Skeletal muscle tissue (tissue), 4 donors: ENCODE measurements around the gene MRPS27. TPM values are rescaled to one million over a fixed set of nuclear protein-coding genes. Genes with fewer than 3 reads are reported as not detected.
"Not testable (repeated sequence)": the region's sequence is repeated elsewhere in the genome, so short reads cannot be mapped to it uniquely, and the experiment has no call there.

Experiments
- H3K27ac ChIP-seq: one replicate; pipeline ENCODE4 v1.7.0; 2013; ENCODE audit warnings: mild to moderate bottlenecking, low read depth, low read length, inconsistent platforms
- H3K27me3 ChIP-seq, 3 donors: one replicate each; pipeline ENCODE4 v1.7.0; 2013; ENCODE audit warnings: low read length in 3 of 3; ENCODE audit not compliant: control insufficient read depth in 3 of 3, insufficient read depth in 3 of 3
- H3K36me3 ChIP-seq, 3 donors: one replicate each; pipeline ENCODE4 v1.7.0; 2013; ENCODE audit warnings: low read length in 3 of 3; ENCODE audit not compliant: control insufficient read depth in 3 of 3, insufficient read depth in 3 of 3
- H3K4me1 ChIP-seq, 3 donors: one replicate each; pipeline ENCODE4 v1.7.0; 2013; ENCODE audit warnings: low read length in 3 of 3, mild to moderate bottlenecking in 3 of 3; ENCODE audit not compliant: control insufficient read depth in 3 of 3, insufficient read depth in 3 of 3
- H3K4me3 ChIP-seq, 3 donors: one replicate each; pipeline ENCODE4 v1.7.0; 2013; ENCODE audit warnings: low read length in 3 of 3
- H3K9ac ChIP-seq, 3 donors: one replicate each; pipeline ENCODE4 v1.7.0; 2013; ENCODE audit warnings: low read length in 3 of 3, mild to moderate bottlenecking in 3 of 3, moderate library complexity in 2 of 3, low read depth in 1 of 3
- H3K9me3 ChIP-seq, 3 donors: one replicate each; pipeline ENCODE4 v1.7.0; 2013; ENCODE audit warnings: low read length in 3 of 3; ENCODE audit not compliant: control insufficient read depth in 3 of 3
- total RNA-seq: library from RNA; depleted of rRNA; stranded (reverse); fragments of >200 nt; gene quantifications from one replicate; pipeline ENCODE4 v1.2.3, GENCODE V29; 2014
- donor health status: Osteomylitis.

The MRPS27 gene
- total RNA-seq, 1 donor from 2014 or later: 75.7 TPM

DNA sequence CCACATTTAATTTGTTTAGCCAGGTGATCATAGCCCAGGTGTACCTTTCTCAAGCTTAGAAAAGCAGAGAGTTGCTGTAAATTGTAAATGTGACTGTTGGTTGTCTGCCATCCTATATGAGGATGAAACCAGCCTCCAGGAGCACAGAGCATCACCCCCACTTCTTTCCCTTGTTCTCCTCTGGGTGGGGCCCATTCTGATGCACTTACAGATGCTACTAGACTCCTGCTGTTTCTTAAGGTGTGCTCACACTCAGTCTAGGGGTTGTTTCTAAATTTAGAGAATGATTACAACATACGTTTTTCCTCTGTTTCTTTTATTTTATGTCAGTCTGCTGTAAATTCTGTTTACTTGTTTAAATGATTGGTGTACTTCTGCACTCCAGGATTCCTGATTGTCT is 10.7 kb upstream of the MRPS27 start:
- H3K27me3 ChIP-seq: no peaks in the 10 kb centered on the region
- no peak overlapping the region for H3K9ac ChIP-seq
- H3K27ac ChIP-seq: no peak overlapping the region
- peaks cover 0 to 5% (median 2%) of the 10 kb centered on the region in 3 donors for H3K4me1 ChIP-seq
- H3K4me3 ChIP-seq: no peak overlapping the region
- no peaks in the 10 kb centered on the region for H3K9me3 ChIP-seq
- peaks cover 10 to 38% (median 26%) of the 10 kb centered on the region in 3 donors for H3K36me3 ChIP-seq

- Histone ChIP-seq H3K4me1 (peaks cover 0 to 5% (median 2%) of the 10 kb centered on the region in 3 donors), H3K4me3 (no peak overlapping the region), H3K9ac (no peak overlapping the region), H3K27me3 (no peaks in the 10 kb centered on the region), H3K27ac (no peak overlapping the region), H3K36me3 (peaks cover 13 to 49% (median 30%) of the 10 kb centered on the region in 3 donors), H3K9me3 (no peaks in the 10 kb centered on the region)
Measured at GRCh38 chr5:72328172-72328571, 8.1 kb upstream of the MRPS27 start.

DNA sequence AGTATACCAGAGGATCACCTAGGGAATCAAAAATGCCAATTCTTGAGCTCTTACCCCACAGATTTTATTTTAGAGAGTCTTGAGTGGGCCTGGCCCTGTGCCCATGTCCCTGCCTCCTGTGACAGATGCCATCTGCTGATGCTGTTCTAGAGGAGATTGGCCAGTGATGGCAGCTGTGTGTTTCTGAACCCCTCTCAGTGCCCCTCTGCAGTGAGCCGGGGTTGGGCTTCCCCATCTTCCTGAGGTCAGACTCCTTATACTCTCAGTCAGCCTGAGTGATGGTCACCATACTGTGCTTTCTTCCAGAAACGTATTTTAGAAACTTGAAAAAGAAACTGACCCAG is 6.2 kb upstream of the MRPS27 start:
- Histone ChIP-seq H3K36me3 (peaks cover 16 to 48% (median 24%) of the 10 kb centered on the region in 3 donors), H3K4me1 (peaks cover 2 to 5% (median 2%) of the 10 kb centered on the region in 3 donors), H3K9me3 (no peaks in the 10 kb centered on the region), H3K27me3 (no peaks in the 10 kb centered on the region), H3K9ac (no peak overlapping the region), H3K4me3 (no peak overlapping the region), H3K27ac (no peak overlapping the region)

GRCh38 chr5:72325566-72326305 is 5.7 kb upstream of the MRPS27 start:
- Histone ChIP-seq H3K4me1 (peaks cover 4 to 5% (median 5%) of the 10 kb centered on the region in 3 donors), H3K36me3 (peaks cover 16 to 44% (median 19%) of the 10 kb centered on the region in 3 donors), H3K4me3 (no peak overlapping the region), H3K27me3 (no peaks in the 10 kb centered on the region), H3K9me3 (no peaks in the 10 kb centered on the region), H3K9ac (no peak overlapping the region), H3K27ac (no peak overlapping the region)

DNA sequence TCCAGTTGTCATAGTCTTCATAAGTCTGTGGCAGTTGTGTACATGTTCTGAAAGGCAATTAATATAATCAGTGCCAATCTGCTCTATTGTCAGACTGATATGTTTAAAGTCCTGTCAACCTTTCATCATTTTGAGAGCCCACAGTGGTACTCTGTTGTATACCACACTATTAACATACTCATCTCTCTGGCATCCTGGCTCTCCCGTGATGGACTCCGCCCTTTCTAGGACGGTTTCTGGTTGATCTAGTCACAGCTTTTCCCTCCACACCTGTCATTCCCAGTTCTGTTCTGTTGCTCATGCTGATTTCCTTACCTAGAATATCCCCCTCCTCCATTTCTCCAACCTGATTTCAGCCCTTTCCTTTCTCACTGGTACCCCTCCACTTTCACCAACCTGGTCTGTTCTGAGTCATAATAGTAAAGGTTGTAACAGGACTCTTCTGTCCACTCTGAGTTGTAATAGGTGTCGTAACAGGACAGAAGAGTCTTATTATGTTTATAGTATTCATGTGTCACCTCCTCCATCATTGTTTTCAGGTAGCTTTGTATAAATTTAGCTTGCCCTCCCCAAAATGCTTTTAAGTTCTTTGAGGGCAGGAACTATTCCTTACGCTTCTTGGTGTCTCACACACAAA is 4.3 kb upstream of the MRPS27 start:
- Histone ChIP-seq H3K27me3 (no peaks in the 10 kb centered on the region), H3K4me3 (no peak overlapping the region), H3K36me3 (peaks cover 16 to 36% (median 17%) of the 10 kb centered on the region in 3 donors), H3K9me3 (no peaks in the 10 kb centered on the region), H3K27ac (no peak overlapping the region), H3K4me1 (peaks cover 4 to 8% (median 5%) of the 10 kb centered on the region in 3 donors), H3K9ac (no peak overlapping the region)

- Histone ChIP-seq H3K27ac (peak overlapping the region; percentile 34), H3K9ac (peak overlapping the region; percentile 77 to 94 (median 93)), H3K4me1 (peaks cover 3 to 13% (median 5%) of the 10 kb centered on the region in 3 donors), H3K4me3 (peak overlapping the region; percentile 98), H3K36me3 (peaks cover 3 to 17% (median 6%) of the 10 kb centered on the region in 3 donors)
- H3K27me3 ChIP-seq, H3K9me3 ChIP-seq: not testable (repeated sequence)
Measured at GRCh38 chr5:72319435-72319975, 535 bp downstream of the MRPS27 start.

DNA sequence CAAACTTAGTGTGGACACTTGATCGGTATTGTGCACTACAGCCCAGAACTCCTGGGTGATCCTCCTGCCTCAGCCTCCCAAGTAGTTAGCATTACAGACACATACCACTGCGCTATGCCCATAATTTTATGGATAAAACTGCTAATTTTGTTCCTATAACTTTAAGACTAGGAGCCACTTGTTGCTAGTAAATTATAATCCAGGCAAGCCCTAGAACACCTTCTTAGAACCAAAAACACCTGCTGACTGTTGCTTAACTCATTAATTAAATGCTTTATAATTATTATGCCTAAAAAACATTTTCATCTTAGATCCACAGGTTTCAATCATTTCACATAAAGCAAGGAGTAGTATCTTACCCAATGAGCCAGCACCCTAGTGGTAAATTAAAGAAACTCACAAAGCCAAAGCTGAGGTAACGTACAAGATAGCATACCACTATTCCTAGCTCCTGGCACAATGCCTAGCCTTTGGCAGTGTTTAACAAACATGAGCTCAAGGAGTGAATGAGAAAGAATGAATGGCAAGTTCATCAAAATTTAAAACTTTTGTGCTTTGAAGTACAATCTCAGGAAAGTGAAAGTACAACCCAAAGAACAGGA is 5.4 kb downstream of the MRPS27 start:
- Histone ChIP-seq H3K4me1 (peaks cover 0 to 12% (median 4%) of the 10 kb centered on the region in 3 donors), H3K9ac (peak overlapping the region in 1 of 3 donors; percentile 26), H3K9me3 (no peaks in the 10 kb centered on the region), H3K27me3 (no peaks in the 10 kb centered on the region), H3K36me3 (peaks cover 7 to 22% (median 18%) of the 10 kb centered on the region in 3 donors), H3K4me3 (no peak overlapping the region), H3K27ac (no peak overlapping the region)

GRCh38 chr5:72313141-72313540 is 6.9 kb downstream of the MRPS27 start:
- Histone ChIP-seq H3K27me3 (no peaks in the 10 kb centered on the region), H3K27ac (no peak overlapping the region), H3K36me3 (peaks cover 9 to 23% (median 21%) of the 10 kb centered on the region in 3 donors), H3K9me3 (no peaks in the 10 kb centered on the region), H3K9ac (no peak overlapping the region), H3K4me1 (peaks cover 4 to 8% (median 7%) of the 10 kb centered on the region in 3 donors), H3K4me3 (no peak overlapping the region)

DNA sequence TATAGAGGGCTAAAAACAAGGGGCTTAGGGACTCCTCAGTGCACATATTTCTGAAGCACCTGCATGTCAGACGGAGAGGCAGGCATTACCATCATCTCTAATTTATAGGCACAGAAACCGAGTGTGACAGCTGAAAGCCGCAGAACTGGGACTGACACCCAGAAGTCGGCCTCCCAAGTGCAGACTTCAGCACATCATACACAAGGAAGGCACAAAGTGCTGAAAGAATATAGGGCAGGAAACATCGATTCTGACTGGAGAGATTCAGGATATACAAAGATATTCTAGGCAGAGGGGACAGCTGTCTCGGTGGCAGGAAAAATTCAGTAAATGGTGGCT is 11.2 kb downstream of the MRPS27 start:
- Histone ChIP-seq H3K27me3 (no peaks in the 10 kb centered on the region), H3K36me3 (peaks cover 9 to 23% (median 21%) of the 10 kb centered on the region in 3 donors), H3K4me1 (peaks cover 3 to 9% (median 4%) of the 10 kb centered on the region in 3 donors), H3K9ac (peak overlapping the region in 1 of 3 donors; percentile 18), H3K27ac (peak overlapping the region; percentile 94), H3K4me3 (peak overlapping the region in 1 of 3 donors; percentile 94), H3K9me3 (no peaks in the 10 kb centered on the region)
